ENCODE results near the gene RGS13. TPM values are rescaled to one million over a fixed set of nuclear protein-coding genes. Genes with fewer than 3 reads are reported as not detected.

The RGS13 gene
- total RNA-seq, 1 donor from 2014 or later, result not detected

DNA sequence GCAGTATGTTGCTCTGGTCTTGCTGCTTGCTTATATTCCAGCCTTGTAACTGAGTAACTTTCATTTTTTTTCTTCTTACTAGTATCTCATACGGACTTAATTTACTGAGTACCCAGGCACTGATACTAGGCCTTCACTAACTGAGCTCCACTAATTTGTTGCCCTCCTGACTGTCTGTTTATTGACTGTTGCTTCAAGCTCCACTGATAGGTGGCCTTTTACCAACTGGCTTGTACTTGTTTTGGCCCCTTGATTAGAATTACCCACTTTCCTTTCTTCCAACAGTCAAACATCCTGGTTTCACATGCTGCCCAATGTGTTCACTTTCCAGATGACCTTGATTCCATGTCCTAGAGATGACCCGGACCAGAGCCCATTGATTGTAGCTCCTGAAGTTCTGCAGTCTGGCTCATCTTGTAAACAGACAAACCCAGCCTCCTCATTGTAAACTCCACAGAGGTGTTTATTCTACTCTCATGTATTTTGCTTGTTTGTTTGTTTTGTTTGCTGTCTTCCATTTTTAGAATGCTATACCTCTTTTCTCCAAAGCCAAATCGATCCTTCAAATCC is 32.6 kb upstream of the RGS13 start:
- Mint-ChIP-seq H3K4me1 (ENCODE audit: low read depth) (peaks cover 15% of the 10 kb centered on the region), H3K4me3 (no peak overlapping the region), H3K27ac (no peak overlapping the region), H3K36me3 (ENCODE audit: low read depth) (no peaks in the 10 kb centered on the region), H3K27me3 (ENCODE audit: insufficient read depth) (peaks cover 4% of the 10 kb centered on the region), H3K9me3 (no peaks in the 10 kb centered on the region)
- no peak for DNase-seq (ENCODE audit: low spot score)
- intact Hi-C loops (cut with micrococcal nuclease), result no loop called here

DNA sequence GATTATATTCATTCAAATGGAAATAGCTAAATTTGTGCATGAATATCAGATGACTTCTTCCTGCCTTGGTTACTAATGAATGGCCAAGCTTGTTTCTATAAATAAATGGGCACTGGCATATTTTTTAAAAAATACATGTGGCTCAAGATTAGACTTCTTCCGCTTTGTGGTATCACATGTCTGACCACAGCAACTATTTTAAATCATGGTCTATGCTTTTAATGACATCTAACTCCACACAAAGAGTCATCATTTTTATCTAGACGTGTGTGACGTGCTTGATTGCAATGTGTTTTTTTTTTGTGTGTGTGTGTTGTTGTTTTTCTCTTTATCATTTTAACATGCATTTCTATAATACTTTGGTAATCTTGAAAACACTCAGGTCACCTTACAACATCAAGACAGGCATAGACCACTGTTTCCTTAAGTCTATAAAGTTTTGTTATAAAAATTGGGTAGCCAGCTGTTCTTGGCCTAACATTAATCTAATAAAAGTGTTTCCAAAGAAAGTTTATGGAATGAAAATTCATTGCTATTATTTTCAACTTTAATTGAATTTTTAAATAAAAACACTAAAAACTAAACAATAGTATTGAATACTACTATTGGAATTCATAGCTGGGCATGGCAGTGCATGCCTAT is 30.8 kb upstream of the RGS13 start:
- H3K36me3 Mint-ChIP-seq (ENCODE audit: low read depth), result no peaks in the 10 kb centered on the region
- no peaks in the 10 kb centered on the region for H3K9me3 Mint-ChIP-seq
- H3K27me3 Mint-ChIP-seq (ENCODE audit: insufficient read depth), result peaks cover 4% of the 10 kb centered on the region
- peaks cover 28% of the 10 kb centered on the region for H3K4me1 Mint-ChIP-seq (ENCODE audit: low read depth)
- H3K4me3 Mint-ChIP-seq, result no peak overlapping the region
- no peak for DNase-seq (ENCODE audit: low spot score)
- intact Hi-C loops (cut with micrococcal nuclease), result no loop called here
- no peak overlapping the region for H3K27ac Mint-ChIP-seq

GRCh38 chr1:192608671-192609070 is 27.3 kb upstream of the RGS13 start:
- no peak for DNase-seq (ENCODE audit: low spot score)
- H3K36me3 Mint-ChIP-seq (ENCODE audit: low read depth), result no peaks in the 10 kb centered on the region
- intact Hi-C loops (cut with micrococcal nuclease), result loop anchor here (1.0 kb wide), 2 partner anchors 28 to 134 kb away; no protein-coding TSS in a partner anchor
- peaks cover 14% of the 10 kb centered on the region for H3K4me1 Mint-ChIP-seq (ENCODE audit: low read depth)
- no peak overlapping the region for H3K4me3 Mint-ChIP-seq
- no peak overlapping the region for H3K27ac Mint-ChIP-seq
- peaks cover 2% of the 10 kb centered on the region for H3K27me3 Mint-ChIP-seq (ENCODE audit: insufficient read depth)
- H3K9me3 Mint-ChIP-seq, result no peaks in the 10 kb centered on the region

DNA sequence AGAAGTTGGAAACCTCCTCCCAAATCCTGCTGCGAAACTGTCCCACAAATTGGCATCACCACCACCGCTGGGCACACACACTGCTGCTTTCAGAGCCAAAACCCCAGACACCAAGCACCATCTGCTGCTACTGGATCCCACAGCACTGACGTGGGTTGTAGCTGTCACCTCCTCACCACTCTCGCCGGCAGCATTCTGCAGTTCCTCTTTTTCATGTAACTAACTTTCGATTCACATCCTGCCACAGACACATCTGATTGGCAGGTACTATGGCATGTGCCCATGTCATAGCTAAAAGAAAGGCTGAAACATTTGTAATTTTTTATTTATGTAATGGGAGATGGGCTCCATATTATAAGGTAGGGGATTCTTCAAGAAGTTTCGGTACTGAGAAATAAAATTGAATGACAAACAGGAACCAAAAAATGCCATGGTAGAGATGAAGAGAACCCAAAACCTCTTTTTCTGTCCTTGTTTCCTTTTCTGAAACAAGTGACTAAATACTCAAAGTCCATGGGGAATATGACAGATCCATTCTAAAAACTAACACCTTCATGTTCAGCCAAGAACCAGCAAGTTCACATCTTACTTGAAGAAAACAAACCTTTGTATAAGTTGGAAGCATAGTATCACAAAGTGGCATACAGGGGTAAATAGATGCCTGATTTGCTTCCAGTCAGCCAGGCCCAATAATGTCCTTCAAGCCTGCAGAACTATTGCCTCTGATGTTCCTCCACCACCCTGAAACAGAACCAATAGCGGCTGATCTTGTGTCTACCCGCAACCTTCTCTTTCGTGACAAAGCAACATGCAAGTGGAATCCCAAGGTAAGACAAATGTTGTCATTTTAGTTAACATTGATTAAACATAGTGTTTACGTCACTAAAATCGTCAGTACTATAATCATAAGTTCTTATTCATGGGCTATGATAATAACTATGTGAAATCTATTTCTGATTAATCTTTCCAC is 26.6 kb upstream of the RGS13 start:
- intact Hi-C loops (cut with micrococcal nuclease), result loop anchor here (1.0 kb wide), 2 partner anchors 132 to 135 kb away; no protein-coding TSS in a partner anchor
- H3K9me3 Mint-ChIP-seq, result no peaks in the 10 kb centered on the region
- H3K27me3 Mint-ChIP-seq (ENCODE audit: insufficient read depth), result peaks cover 4% of the 10 kb centered on the region
- peaks cover 14% of the 10 kb centered on the region for H3K4me1 Mint-ChIP-seq (ENCODE audit: low read depth)
- DNase-seq (ENCODE audit: low spot score), result peak; percentile 36
- no peaks in the 10 kb centered on the region for H3K36me3 Mint-ChIP-seq (ENCODE audit: low read depth)
- H3K27ac Mint-ChIP-seq, result peak overlapping the region; percentile 3
- H3K4me3 Mint-ChIP-seq, result no peak overlapping the region

DNA sequence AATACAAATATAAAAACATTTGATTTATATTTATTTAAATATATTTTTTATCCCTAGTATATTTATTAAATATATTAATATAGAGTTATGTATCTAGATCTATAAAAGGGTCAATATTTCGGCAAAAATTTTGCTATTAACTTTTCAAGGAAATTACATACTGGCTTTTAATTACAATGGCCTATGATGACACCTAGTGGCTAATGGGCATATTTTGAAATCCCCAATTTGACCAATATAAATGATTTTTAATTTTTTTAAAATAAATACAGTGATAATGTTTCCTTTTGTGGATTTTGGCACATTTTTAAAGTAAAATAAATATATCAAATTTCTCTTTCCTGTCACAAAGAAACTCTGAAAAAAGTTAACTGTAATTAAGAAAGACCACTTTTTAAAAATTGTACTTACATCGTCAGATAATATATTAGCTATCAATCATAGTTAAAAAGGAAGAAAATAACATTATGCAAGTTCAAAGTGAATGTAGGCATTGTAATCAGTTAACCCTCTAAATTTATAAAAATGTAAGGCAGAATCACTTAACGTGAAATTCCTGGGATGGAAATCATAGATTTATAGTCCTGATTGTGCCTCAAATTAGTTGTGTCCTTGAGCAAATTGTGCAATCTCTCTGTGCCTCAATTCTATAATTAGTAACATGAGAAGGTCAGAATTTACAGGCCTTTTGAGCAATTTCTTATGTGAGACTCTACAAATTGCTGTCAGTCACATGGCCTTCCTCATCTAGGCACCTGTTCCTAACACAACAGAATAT is 25.6 kb upstream of the RGS13 start:
- Mint-ChIP-seq H3K9me3 (no peaks in the 10 kb centered on the region), H3K4me3 (no peak overlapping the region), H3K4me1 (ENCODE audit: low read depth) (peaks cover 14% of the 10 kb centered on the region), H3K36me3 (ENCODE audit: low read depth) (no peaks in the 10 kb centered on the region), H3K27ac (no peak overlapping the region), H3K27me3 (ENCODE audit: insufficient read depth) (peaks cover 5% of the 10 kb centered on the region)
- no peak for DNase-seq (ENCODE audit: low spot score)
- intact Hi-C loops (cut with micrococcal nuclease), result loop anchor here (1.0 kb wide), 1 partner anchor 133 kb away; no protein-coding TSS in a partner anchor

GRCh38 chr1:192615055-192615454 is 20.9 kb upstream of the RGS13 start:
- intact Hi-C loops (cut with micrococcal nuclease), result no loop called here
- H3K36me3 Mint-ChIP-seq (ENCODE audit: low read depth), result no peaks in the 10 kb centered on the region
- H3K4me3 Mint-ChIP-seq, result no peak overlapping the region
- DNase-seq (ENCODE audit: low spot score), result no peak
- H3K4me1 Mint-ChIP-seq (ENCODE audit: low read depth), result no peaks in the 10 kb centered on the region
- no peaks in the 10 kb centered on the region for H3K9me3 Mint-ChIP-seq
- peaks cover 8% of the 10 kb centered on the region for H3K27me3 Mint-ChIP-seq (ENCODE audit: insufficient read depth)
- H3K27ac Mint-ChIP-seq, result no peak overlapping the region

GRCh38 chr1:192620071-192620635 is 15.8 kb upstream of the RGS13 start:
- H3K36me3 Mint-ChIP-seq (ENCODE audit: low read depth), result no peaks in the 10 kb centered on the region
- no peaks in the 10 kb centered on the region for H3K9me3 Mint-ChIP-seq
- no peak overlapping the region for H3K27ac Mint-ChIP-seq
- no peak for DNase-seq (ENCODE audit: low spot score)
- H3K4me1 Mint-ChIP-seq (ENCODE audit: low read depth), result no peaks in the 10 kb centered on the region
- intact Hi-C loops (cut with micrococcal nuclease), result no loop called here
- H3K27me3 Mint-ChIP-seq (ENCODE audit: insufficient read depth), result peaks cover 10% of the 10 kb centered on the region
- no peak overlapping the region for H3K4me3 Mint-ChIP-seq

- no peaks in the 10 kb centered on the region for H3K9me3 Mint-ChIP-seq
Observed at GRCh38 chr1:192626366-192627179, 9.4 kb upstream of the RGS13 start.

GRCh38 chr1:192627901-192628300 is 8.0 kb upstream of the RGS13 start:
- Mint-ChIP-seq H3K4me3 (no peak overlapping the region), H3K27me3 (ENCODE audit: insufficient read depth) (peaks cover 20% of the 10 kb centered on the region), H3K36me3 (ENCODE audit: low read depth) (no peaks in the 10 kb centered on the region), H3K4me1 (ENCODE audit: low read depth) (no peaks in the 10 kb centered on the region), H3K9me3 (no peaks in the 10 kb centered on the region), H3K27ac (no peak overlapping the region)
- intact Hi-C loops (cut with micrococcal nuclease), result no loop called here
- DNase-seq (ENCODE audit: low spot score), result no peak

More at GRCh38 chr1:192626366-192627179, 9.4 kb upstream of the RGS13 start:
- no peak for DNase-seq (ENCODE audit: low spot score)
- intact Hi-C loops (cut with micrococcal nuclease), result no loop called here
- Mint-ChIP-seq H3K27me3 (ENCODE audit: insufficient read depth) (peaks cover 20% of the 10 kb centered on the region), H3K36me3 (ENCODE audit: low read depth) (no peaks in the 10 kb centered on the region), H3K4me1 (ENCODE audit: low read depth) (no peaks in the 10 kb centered on the region), H3K4me3 (no peak overlapping the region), H3K27ac (no peak overlapping the region)

DNA sequence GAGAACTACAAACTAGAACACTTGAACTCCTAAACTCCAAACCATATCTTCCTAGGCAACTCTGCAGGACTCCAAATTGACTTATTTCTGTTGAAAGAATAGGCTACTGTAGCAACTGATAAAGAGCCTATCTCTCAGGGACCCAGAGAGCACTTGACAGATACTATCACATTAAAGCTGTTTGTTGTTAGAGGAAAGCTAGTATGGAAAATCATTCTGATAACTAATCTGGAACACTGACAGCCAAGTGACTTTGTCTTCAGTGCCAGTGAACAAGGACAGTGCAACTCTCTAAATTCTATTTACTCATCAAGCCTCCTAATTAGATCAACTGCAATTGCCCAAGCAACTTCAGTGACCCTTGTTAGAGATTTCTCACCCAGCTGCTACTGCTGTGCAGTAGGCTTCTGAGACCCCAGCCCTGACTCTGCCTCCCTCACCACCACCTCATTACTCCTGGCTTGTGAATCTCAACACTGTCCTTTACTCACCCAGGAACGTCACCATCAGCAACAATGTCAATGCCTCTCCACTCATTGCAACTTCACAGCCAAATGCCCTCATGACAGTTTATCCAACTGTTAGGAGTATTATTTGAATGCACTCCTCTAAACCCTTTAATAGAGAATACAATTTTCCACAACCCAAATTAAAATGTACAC is 7.4 kb upstream of the RGS13 start:
- Mint-ChIP-seq H3K27ac (no peak overlapping the region), H3K4me3 (no peak overlapping the region), H3K4me1 (ENCODE audit: low read depth) (no peaks in the 10 kb centered on the region), H3K9me3 (no peaks in the 10 kb centered on the region), H3K36me3 (ENCODE audit: low read depth) (no peaks in the 10 kb centered on the region), H3K27me3 (ENCODE audit: insufficient read depth) (peaks cover 20% of the 10 kb centered on the region)
- DNase-seq (ENCODE audit: low spot score), result no peak
- intact Hi-C loops (cut with micrococcal nuclease), result no loop called here

DNA sequence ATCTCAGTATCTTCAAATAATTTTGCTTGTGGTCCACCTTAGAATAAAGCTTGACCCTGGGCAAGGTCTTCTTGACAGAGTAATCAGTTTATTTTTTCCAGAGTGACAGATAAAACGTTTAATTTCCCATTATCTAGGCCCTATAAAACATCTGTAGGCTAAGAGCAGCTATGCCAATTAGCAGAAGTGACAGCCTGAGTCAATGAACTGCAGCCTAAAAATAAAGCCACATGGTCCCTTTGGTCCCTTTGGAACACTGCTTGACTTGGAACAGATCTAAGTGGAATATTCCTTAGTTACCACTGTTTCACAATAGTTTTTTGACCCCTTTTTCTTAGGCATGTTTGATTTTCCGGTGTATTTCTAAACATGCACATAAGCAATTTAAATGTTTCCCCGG is 6.3 kb upstream of the RGS13 start:
- no peaks in the 10 kb centered on the region for H3K36me3 Mint-ChIP-seq (ENCODE audit: low read depth)
- no peaks in the 10 kb centered on the region for H3K9me3 Mint-ChIP-seq
- intact Hi-C loops (cut with micrococcal nuclease), result no loop called here
- H3K4me3 Mint-ChIP-seq, result no peak overlapping the region
- H3K4me1 Mint-ChIP-seq (ENCODE audit: low read depth), result no peaks in the 10 kb centered on the region
- peaks cover 17% of the 10 kb centered on the region for H3K27me3 Mint-ChIP-seq (ENCODE audit: insufficient read depth)
- no peak for DNase-seq (ENCODE audit: low spot score)
- no peak overlapping the region for H3K27ac Mint-ChIP-seq
